WTC11 (cell line): ENCODE measurements around the gene GANAB.

ENCODE experiments used
- GABPB1 ChIP-seq: sonication (generic); formaldehyde crosslinking; IDR thresholded peaks from 2 replicates; pipeline ENCODE4 v1.8.1; 2023; ENCODE audit warnings: mild to moderate bottlenecking, missing genetic modification reagents
- NFYB ChIP-seq: sonication (generic); formaldehyde crosslinking; conservative IDR thresholded peaks from 2 replicates; pipeline ENCODE4 v1.8.0; 2022; ENCODE audit warnings: low read depth, missing genetic modification reagents
- NR2C2 ChIP-seq: sonication (generic); formaldehyde crosslinking; IDR thresholded peaks from 2 replicates; pipeline ENCODE4 v1.8.0; 2022; ENCODE audit warnings: mild to moderate bottlenecking, missing genetic modification reagents
- RELA ChIP-seq: sonication (generic); formaldehyde crosslinking; IDR thresholded peaks from 2 replicates; pipeline ENCODE4 v1.8.1; 2022; ENCODE audit warnings: missing genetic modification reagents, mild to moderate bottlenecking, borderline replicate concordance
- SMAD4 ChIP-seq: sonication (generic); formaldehyde crosslinking; IDR thresholded peaks from 2 replicates; pipeline ENCODE4 v1.8.0; 2022; ENCODE audit warnings: mild to moderate bottlenecking, missing genetic modification reagents
- TF ChIP-seq, protein P1 (sequence below): sonication (generic); formaldehyde crosslinking; IDR thresholded peaks from 2 replicates; pipeline ENCODE4 v1.8.1; 2022; ENCODE audit warnings: missing genetic modification reagents, borderline replicate concordance
- TF ChIP-seq, protein P2 (sequence below): fragments of 200-600 bp; IDR thresholded peaks from 2 replicates; pipeline ENCODE4 v1.8.0; 2022; ENCODE audit warnings: antibody characterized with exemption
- TF ChIP-seq, protein P3 (sequence below): sonication (generic); formaldehyde crosslinking; conservative IDR thresholded peaks from 2 replicates; pipeline ENCODE4 v1.8.1; 2022; ENCODE audit warnings: mild to moderate bottlenecking, missing genetic modification reagents
- TF ChIP-seq, protein P4 (sequence below): sonication (generic); formaldehyde crosslinking; IDR thresholded peaks from 2 replicates; pipeline ENCODE4 v1.8.0; 2022; ENCODE audit warnings: mild to moderate bottlenecking, missing genetic modification reagents

DNA sequence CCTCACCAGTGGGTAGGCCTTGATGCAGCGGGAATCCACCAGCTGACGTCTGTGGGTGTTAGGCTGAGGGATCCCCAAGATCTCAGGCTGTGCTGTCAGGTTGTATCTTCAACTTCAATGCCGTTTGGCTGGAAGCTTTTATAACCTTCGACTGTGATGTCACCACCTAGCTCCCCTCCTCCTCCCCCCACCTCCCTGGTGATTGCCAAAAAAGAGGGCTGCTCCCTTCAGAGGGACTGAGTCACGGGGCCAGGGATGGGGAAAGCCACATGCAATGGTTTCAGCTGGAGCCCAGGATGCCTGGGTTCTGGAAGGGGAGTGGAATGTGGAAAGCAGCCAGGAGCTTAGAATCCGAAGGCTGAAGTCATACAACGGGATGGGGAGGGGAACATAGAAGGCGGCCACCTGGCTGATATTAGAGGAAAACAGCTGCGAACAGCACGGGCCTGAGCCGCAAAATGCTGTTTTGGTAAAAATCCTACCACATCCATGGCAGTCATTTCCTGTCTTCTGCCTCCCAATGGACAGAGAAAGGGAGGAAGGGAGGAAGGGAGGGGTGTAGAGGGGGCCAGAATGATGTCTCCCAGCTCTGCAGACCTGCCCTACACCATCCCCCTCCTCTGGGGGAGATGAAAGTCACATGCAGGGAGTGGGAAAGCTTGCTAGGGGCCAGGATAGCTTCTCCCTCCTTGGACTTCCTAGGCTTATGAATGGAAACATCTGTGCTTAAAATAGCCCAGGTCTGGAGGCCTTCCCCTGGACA, 43.2 kb upstream of the GANAB start, which contains the start of gene LRRN4CL:
- TF ChIP-seq, protein P1, sequence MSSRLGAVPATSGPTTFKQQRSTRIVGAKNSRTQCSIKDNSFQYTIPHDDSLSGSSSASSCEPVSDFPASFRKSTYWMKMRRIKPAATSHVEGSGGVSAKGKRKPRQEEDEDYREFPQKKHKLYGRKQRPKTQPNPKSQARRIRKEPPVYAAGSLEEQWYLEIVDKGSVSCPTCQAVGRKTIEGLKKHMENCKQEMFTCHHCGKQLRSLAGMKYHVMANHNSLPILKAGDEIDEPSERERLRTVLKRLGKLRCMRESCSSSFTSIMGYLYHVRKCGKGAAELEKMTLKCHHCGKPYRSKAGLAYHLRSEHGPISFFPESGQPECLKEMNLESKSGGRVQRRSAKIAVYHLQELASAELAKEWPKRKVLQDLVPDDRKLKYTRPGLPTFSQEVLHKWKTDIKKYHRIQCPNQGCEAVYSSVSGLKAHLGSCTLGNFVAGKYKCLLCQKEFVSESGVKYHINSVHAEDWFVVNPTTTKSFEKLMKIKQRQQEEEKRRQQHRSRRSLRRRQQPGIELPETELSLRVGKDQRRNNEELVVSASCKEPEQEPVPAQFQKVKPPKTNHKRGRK (CRISPR knock-in tag), result no peak
- TF ChIP-seq, protein P2, sequence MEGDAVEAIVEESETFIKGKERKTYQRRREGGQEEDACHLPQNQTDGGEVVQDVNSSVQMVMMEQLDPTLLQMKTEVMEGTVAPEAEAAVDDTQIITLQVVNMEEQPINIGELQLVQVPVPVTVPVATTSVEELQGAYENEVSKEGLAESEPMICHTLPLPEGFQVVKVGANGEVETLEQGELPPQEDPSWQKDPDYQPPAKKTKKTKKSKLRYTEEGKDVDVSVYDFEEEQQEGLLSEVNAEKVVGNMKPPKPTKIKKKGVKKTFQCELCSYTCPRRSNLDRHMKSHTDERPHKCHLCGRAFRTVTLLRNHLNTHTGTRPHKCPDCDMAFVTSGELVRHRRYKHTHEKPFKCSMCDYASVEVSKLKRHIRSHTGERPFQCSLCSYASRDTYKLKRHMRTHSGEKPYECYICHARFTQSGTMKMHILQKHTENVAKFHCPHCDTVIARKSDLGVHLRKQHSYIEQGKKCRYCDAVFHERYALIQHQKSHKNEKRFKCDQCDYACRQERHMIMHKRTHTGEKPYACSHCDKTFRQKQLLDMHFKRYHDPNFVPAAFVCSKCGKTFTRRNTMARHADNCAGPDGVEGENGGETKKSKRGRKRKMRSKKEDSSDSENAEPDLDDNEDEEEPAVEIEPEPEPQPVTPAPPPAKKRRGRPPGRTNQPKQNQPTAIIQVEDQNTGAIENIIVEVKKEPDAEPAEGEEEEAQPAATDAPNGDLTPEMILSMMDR, result no peak
- TF ChIP-seq NFYB, result no peak
- no peak for TF ChIP-seq RELA (CRISPR knock-in tag)
- TF ChIP-seq GABPB1 (CRISPR knock-in tag), result no peak
- TF ChIP-seq NR2C2 (CRISPR knock-in tag), result no peak
- no peak for TF ChIP-seq SMAD4 (CRISPR knock-in tag)
- TF ChIP-seq, protein P3, sequence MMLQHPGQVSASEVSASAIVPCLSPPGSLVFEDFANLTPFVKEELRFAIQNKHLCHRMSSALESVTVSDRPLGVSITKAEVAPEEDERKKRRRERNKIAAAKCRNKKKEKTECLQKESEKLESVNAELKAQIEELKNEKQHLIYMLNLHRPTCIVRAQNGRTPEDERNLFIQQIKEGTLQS (CRISPR knock-in tag), result no peak
- TF ChIP-seq, protein P4, sequence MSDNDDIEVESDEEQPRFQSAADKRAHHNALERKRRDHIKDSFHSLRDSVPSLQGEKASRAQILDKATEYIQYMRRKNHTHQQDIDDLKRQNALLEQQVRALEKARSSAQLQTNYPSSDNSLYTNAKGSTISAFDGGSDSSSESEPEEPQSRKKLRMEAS (CRISPR knock-in tag), result no peak
